Naive B cell (primary cell): ENCODE results near the gene TUFT1. TPM values are rescaled to one million over a fixed set of nuclear protein-coding genes. Genes with fewer than 3 reads are reported as not detected.
A peak's percentile ranks its signal among the peaks of the same experiment; 100 is the strongest.

ENCODE experiments used
- ATAC-seq, 2 donors: fragments of 150-1000 bp; cut with Tn5 transposase; 2 replicates each; pipeline ENCODE4 v1.10.0; 2021; ENCODE audit warnings: low read depth in 2 of 2, mild to moderate bottlenecking in 2 of 2, moderate library complexity in 2 of 2
- DNase-seq: peaks from one replicate; pipeline ENCODE4 v3.0.0; 2022
- H3K27ac Mint-ChIP-seq, 6 donors: one replicate each; pipeline ENCODE4 v1.8.0; 2020 to 2022; ENCODE audit warnings: mild to moderate bottlenecking in 6 of 6, mixed read lengths in 6 of 6, moderate library complexity in 5 of 6, inconsistent platforms in 2 of 6
- H3K27me3 Mint-ChIP-seq, 3 donors: one replicate each; pipeline ENCODE4 v1.8.0; 2021 to 2022; ENCODE audit warnings: mixed read lengths in 3 of 3, mild to moderate bottlenecking in 1 of 3
- H3K36me3 Mint-ChIP-seq, 2 donors: one replicate each; pipeline ENCODE4 v1.8.0; 2020 to 2022; ENCODE audit warnings: mixed read lengths in 2 of 2, inconsistent platforms in 1 of 2, mild to moderate bottlenecking in 1 of 2
- H3K4me1 Mint-ChIP-seq, 3 donors: one replicate each; pipeline ENCODE4 v1.8.0; 2020 to 2022; ENCODE audit warnings: mixed read lengths in 3 of 3, inconsistent platforms in 1 of 3, mild to moderate bottlenecking in 1 of 3, moderate library complexity in 1 of 3
- H3K4me3 Mint-ChIP-seq, 8 donors: one replicate each; pipeline ENCODE4 v1.8.0; 2020 to 2022; ENCODE audit warnings: mild to moderate bottlenecking in 8 of 8, mixed read lengths in 8 of 8, moderate library complexity in 8 of 8, inconsistent platforms in 2 of 8
- H3K9me3 Mint-ChIP-seq, 7 donors: one replicate each; pipeline ENCODE4 v1.8.0; 2020 to 2022; ENCODE audit warnings: mixed read lengths in 7 of 7, mild to moderate bottlenecking in 5 of 7, inconsistent platforms in 2 of 7, moderate library complexity in 1 of 7
- polyA plus RNA-seq, 6 donors: library from polyadenylated mRNA; unstranded; fragments of 300-500 nt; fragmentation: Illumina TruSeq; gene quantifications; one replicate each; pipeline ENCODE4 v1.2.3, GENCODE V29; 2021; ENCODE audit warnings: low read depth in 6 of 6

Gene TUFT1
- polyA plus RNA-seq, 6 donors from 2014 or later, result 0.43 to 1.6 (median 1.1) TPM; not detected in 1

DNA sequence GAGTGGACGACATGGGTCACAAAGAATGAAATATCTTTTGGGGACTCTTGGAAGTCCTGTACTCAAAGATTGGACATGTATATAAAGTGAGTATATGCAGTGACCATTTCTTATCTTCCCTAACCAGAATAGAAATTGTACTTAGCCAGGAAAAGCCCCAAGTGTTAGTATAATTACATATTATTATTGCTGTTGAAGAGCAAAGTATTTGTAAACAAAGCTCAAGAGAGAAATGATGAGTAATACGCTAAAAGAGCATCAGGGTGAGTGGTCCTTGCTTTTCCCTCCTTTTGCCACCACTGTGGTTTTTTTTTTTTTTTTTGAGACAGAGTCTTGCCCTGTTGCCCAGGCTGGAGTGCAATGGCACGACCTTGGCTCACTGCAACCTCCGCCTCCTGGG, 35.4 kb upstream of the TUFT1 start:
- Mint-ChIP-seq H3K36me3 (no peaks in the 10 kb centered on the region), H3K4me3 (no peak overlapping the region), H3K9me3 (no peaks in the 10 kb centered on the region), H3K27me3 (no peaks in the 10 kb centered on the region), H3K27ac (no peak overlapping the region), H3K4me1 (no peaks in the 10 kb centered on the region)
- DNase-seq, result no peak
- ATAC-seq, result no peak

DNA sequence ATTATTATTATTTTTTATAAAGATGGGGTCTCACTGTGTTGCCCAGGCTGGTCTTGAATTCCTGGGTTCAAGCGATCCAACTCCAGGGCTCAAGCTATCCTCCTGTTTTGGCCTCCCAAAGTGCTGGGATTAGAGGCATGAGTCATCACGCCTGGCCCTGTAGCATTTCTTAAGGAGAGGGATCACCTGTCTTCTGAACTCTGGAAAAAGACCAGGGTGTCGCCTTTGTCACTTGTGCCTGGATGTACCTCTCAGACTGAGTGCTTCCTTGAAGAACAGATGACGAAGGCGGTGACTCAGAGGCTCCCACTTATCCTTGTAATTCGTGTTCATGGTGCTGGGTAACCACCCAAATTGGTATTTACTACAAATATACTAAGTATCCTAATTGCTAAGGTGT, 31.3 kb upstream of the TUFT1 start:
- H3K27ac Mint-ChIP-seq, result no peak overlapping the region
- H3K4me3 Mint-ChIP-seq, result peak overlapping the region in 3 of 8 donors; percentile 34 to 94 (median 68)
- H3K9me3 Mint-ChIP-seq, result no peaks in the 10 kb centered on the region
- peaks cover 4 to 29% (median 4%) of the 10 kb centered on the region in 3 donors for H3K4me1 Mint-ChIP-seq
- H3K36me3 Mint-ChIP-seq, result no peaks in the 10 kb centered on the region
- no peaks in the 10 kb centered on the region for H3K27me3 Mint-ChIP-seq
- ATAC-seq (no peak), DNase-seq (no peak)

DNA sequence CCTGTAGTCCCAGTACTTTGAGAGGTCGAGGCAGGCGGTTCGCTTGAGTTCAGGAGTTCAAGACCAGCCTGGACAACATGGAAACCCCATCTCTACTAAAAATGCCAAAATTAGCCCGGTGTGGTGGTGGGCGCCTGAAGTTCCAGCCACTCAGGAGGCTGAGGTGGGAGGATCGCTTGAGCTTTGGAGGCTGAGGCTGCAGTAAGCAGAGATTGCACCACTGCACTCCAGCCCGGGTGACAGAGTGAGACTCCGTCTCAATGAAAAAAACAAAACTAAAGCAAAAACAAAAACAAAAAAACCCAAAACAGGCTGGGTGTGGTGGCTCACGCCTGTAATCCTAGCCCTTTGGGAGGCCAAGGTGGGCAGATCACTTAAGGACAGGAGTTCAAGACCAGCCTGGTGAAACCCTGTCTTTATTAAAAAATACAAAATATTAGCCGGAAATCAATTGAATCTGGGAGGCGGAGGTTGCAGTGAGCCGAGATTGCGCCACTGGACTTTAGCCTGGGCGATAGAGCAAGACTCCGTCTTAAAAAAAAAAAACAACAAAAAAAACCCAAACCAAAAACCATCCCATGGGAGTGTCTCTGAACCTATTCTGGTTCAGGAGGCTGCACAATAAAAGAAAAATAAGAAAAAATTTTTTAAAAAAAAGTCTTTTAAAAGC, 30.6 kb upstream of the TUFT1 start:
- Mint-ChIP-seq H3K4me1 (peaks cover 4 to 29% (median 4%) of the 10 kb centered on the region in 3 donors), H3K9me3 (no peaks in the 10 kb centered on the region), H3K4me3 (peak overlapping the region in 4 of 8 donors; percentile 34 to 98 (median 80)), H3K27me3 (no peaks in the 10 kb centered on the region), H3K27ac (peak overlapping the region in 2 of 6 donors; percentile 25 to 54), H3K36me3 (no peaks in the 10 kb centered on the region)
- ATAC-seq (no peak), DNase-seq (no peak)

DNA sequence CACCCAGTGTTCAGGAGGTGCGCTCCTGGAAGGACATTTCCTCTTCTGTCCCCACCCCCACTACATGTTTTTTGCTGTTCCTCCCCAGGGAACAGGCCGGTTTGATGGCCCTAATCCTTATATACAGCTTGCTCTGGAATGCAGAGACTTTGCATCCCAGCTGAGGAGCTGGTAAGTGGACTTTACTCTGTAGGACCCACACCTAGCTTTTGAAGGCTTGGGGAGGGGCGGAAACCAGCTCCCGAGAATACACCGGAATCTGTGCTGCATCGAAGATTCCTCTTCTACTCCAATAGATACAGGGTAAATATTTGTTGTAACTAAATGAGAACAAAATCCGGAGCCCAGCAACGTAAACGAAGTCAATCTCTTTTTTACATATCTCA, 30.1 kb upstream of the TUFT1 start:
- DNase-seq (no peak), ATAC-seq (no peak)
- no peaks in the 10 kb centered on the region for H3K27me3 Mint-ChIP-seq
- peak overlapping the region; percentile 65 to 98 (median 94) for H3K4me3 Mint-ChIP-seq
- H3K27ac Mint-ChIP-seq, result peak overlapping the region in 2 of 6 donors; percentile 25 to 54
- no peaks in the 10 kb centered on the region for H3K36me3 Mint-ChIP-seq
- peaks cover 4 to 29% (median 4%) of the 10 kb centered on the region in 3 donors for H3K4me1 Mint-ChIP-seq
- H3K9me3 Mint-ChIP-seq, result no peaks in the 10 kb centered on the region

DNA sequence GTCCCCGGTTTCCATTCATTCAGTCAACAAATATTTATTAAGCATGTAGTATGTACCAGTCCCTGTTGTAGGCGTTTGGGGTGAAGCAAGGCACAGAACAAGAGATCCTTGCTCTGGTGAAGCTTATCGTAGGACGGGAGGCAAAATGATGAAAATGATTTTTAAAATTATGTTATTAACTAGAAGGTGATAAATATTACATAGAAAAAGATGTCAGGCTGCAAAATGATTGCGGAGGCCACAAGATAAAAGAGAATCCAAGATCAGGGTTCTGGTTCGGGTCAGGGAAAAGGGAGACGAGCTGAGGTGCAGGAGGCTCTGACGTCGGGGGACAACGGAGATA, 29.5 kb upstream of the TUFT1 start:
- no peaks in the 10 kb centered on the region for H3K27me3 Mint-ChIP-seq
- peaks cover 4 to 29% (median 4%) of the 10 kb centered on the region in 3 donors for H3K4me1 Mint-ChIP-seq
- H3K4me3 Mint-ChIP-seq, result peak overlapping the region; percentile 89 to 98 (median 96)
- H3K36me3 Mint-ChIP-seq, result no peaks in the 10 kb centered on the region
- H3K9me3 Mint-ChIP-seq, result no peaks in the 10 kb centered on the region
- DNase-seq (no peak), ATAC-seq (no peak)
- peak overlapping the region; percentile 44 to 93 (median 80) for H3K27ac Mint-ChIP-seq

DNA sequence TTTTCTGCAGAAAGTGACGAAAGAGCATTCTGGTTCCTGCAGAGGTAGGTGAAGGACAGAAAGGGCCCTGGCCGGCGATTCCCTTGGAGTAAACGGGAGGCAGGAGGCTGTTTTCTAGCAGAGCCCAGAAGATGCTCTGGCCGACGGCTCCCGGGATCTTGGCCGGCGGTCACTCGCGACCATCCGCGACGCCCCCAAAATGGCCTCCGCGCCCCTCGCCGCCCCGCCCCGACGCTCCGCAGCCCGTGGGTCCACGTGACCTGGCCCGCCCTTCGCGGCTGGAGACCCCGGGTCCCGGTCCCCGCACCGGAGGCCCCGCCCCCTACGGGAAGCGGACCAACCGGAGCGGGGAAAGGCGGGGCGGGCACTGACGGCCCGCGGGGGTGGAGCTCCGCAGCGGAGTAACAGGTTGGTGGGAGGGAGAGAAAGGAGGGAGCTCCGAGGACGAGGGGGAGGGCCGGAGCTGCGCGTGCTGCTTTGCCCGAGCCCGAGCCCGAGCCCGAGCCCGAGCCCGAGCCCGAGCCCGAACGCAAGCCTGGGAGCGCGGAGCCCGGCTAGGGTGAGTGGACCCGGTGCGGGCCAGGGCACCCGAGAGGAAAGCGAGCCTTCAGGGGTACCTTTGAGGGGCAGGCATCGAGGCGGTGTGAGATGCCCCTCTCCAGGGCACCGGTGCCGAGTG, 29.0 kb upstream of the TUFT1 start, which contains the start of gene CGN:
TSS of gene CGN (plus strand) at position 431 of the 679 bp plus-strand sequence. CDS start 7,133 bp downstream, outside the sequence.
- peaks cover 4 to 29% (median 4%) of the 10 kb centered on the region in 3 donors for H3K4me1 Mint-ChIP-seq
- no peaks in the 10 kb centered on the region for H3K36me3 Mint-ChIP-seq
- H3K4me3 Mint-ChIP-seq, result peak within 1 kb of the TSS; percentile 89 to 98 (median 96)
- DNase-seq (peak; percentile 82), ATAC-seq (peak; percentile 93)
- H3K9me3 Mint-ChIP-seq, result no peaks in the 10 kb centered on the region
- H3K27ac Mint-ChIP-seq, result peak within 1 kb of the TSS; percentile 60 to 93 (median 80)
- no peaks in the 10 kb centered on the region for H3K27me3 Mint-ChIP-seq

DNA sequence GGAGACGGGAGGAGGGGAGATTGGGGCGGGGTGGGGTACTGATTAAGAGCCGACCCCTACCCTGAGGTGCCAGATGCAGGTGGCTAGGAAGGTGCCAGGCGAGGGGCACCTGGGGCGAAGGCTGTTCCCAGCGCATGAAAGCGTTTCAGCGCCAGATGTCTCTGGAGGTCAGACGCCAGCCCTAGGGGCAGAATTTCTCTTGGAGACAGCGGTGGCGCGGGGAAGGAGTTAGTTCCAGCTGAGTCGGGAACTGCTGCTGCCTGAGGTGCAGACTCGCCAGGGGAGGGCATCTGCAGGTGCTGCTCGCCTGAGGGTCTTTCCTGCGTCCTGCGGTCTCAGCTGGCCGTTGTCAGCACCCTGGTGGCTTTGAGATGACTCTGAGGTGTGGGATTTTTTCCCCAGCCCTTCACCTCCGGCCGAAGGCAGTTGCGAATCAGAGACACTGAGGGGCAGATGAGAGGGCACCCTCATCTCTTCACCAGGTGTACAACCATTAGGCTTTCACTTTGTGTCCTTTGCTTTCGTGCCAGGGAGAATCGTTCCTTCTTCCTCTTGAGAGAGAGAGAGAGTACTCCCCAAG, 28.4 kb upstream of the TUFT1 start:
- Mint-ChIP-seq H3K4me1 (peaks cover 4 to 29% (median 4%) of the 10 kb centered on the region in 3 donors), H3K27me3 (no peaks in the 10 kb centered on the region), H3K27ac (peak overlapping the region in 1 of 6 donors; percentile 60), H3K9me3 (no peaks in the 10 kb centered on the region), H3K36me3 (no peaks in the 10 kb centered on the region), H3K4me3 (peak overlapping the region; percentile 89 to 97 (median 94))
- peak; percentile 22 to 23 for ATAC-seq
- DNase-seq, result peak; percentile 17

DNA sequence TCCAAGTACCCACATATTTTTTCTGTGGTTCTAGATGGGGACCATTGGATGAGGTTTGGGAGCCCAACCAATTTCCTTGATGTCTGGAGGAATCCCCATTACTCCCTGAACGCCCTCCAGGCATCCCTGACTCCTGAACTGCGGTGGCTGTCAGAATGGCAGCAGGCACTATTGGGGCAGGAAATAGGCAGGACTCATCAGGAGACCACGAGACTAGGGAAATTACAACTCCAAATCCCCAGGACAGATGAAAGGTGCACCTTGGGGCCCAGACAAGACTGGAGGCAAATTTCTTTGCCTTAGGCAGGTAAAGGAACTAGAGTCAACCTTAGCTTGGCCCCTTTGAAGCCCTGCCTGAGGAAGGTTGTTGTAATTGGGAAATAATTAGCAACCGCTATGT, 27.8 kb upstream of the TUFT1 start:
- no peak for DNase-seq
- no peak overlapping the region for H3K27ac Mint-ChIP-seq
- peaks cover 4 to 29% (median 4%) of the 10 kb centered on the region in 3 donors for H3K4me1 Mint-ChIP-seq

DNA sequence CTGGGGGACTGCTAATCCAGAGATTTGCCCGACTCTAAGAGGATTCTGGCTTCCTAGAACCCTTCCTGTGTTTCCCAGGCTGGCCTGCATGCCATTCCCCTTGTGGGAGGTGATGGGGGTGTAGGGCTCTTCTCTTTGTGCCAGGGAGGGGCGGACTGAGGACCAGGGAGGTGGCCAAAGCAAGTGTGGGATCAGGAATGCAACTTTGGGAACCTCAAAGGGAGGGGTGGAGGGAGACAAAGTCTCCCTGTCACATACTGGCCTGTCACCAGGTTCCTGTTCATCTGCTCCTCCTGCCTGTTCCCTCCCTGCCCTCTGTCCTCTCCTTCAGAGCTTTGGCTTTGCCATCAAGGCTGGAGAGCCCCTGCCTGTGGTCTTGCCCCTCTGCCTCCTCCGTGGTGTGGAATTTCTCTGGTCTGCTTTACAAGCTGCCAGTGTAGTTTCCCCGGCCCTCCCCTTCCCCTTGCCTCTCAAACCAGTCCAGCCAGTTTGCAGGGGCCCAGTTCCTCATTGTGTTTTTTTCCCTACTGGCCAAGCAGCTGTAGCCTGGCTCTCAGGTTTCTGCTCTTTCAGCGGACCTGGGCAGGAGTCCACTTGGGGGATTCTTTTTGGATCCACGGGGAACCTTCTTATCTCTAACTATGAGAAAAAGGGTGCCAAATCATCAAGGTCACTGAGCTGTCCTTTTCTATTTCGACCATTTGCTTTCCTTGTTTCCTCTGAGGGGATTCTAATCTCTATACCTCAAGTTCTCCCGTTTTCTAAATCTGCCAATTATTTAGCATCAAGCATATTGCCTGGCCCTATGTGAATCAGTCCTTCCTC, 27.1 kb upstream of the TUFT1 start:
- Mint-ChIP-seq H3K27me3 (no peaks in the 10 kb centered on the region), H3K36me3 (no peaks in the 10 kb centered on the region), H3K27ac (no peak overlapping the region), H3K4me3 (peak overlapping the region; percentile 5 to 96 (median 82)), H3K9me3 (no peaks in the 10 kb centered on the region), H3K4me1 (peaks cover 4 to 29% (median 4%) of the 10 kb centered on the region in 3 donors)
- ATAC-seq (no peak), DNase-seq (no peak)

More for the DNA sequence above, 27.8 kb upstream of the TUFT1 start:
- ATAC-seq, result no peak
- H3K9me3 Mint-ChIP-seq, result no peaks in the 10 kb centered on the region
- peak overlapping the region in 6 of 8 donors; percentile 89 to 97 (median 95) for H3K4me3 Mint-ChIP-seq
- H3K36me3 Mint-ChIP-seq, result no peaks in the 10 kb centered on the region
- H3K27me3 Mint-ChIP-seq, result no peaks in the 10 kb centered on the region

DNA sequence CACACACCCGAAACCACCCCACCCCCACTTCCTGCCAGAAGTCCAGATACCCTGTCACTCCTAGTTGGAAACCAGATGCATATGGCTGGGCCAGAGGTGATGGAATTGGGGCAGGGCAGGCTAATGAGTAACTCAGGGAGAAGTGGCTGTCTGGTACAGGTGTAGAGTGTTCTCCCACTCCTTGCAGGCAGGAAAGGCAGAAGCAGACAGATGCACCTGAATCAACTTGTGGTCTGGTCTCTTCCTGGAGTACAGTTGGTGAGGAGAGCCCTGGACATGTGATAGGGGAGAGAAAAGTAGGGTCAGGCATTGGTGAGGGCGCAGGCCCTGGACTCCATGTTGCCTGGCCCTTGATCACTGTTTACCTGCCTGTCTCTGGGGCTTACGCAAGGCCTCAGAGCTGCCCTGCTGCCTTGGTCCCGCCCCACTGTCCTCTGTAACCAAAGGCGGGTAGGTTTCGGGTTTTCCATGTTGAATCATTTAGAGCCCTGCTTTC, 26.4 kb upstream of the TUFT1 start:
- Mint-ChIP-seq H3K36me3 (no peaks in the 10 kb centered on the region), H3K4me1 (peaks cover 4 to 29% (median 4%) of the 10 kb centered on the region in 3 donors), H3K9me3 (no peaks in the 10 kb centered on the region), H3K27me3 (no peaks in the 10 kb centered on the region), H3K4me3 (peak overlapping the region in 4 of 8 donors; percentile 5 to 94 (median 48)), H3K27ac (no peak overlapping the region)
- ATAC-seq, result no peak
- DNase-seq, result no peak

DNA sequence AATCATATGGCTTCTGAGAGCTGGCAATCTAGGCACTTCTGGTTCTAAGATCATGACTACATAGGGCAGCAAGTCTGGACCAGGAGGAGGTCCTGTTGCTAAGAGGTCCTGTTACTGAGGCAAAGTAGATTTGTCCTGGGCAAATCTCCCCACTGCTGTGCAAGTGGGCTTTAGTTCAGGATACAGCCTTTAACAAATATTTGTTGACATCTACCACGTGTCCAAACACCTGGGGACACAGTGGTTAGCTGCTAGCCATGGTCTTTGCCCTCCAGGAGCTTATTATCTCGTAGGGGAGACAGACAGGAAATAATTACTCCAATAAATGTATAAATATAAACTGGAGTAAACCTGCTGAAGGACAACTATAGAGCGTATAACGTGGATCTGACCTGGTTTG, 25.7 kb upstream of the TUFT1 start:
- Mint-ChIP-seq H3K4me1 (peaks cover 4 to 29% (median 4%) of the 10 kb centered on the region in 3 donors), H3K4me3 (peak overlapping the region in 1 of 8 donors; percentile 52), H3K27ac (peak overlapping the region in 1 of 6 donors; percentile 5), H3K27me3 (no peaks in the 10 kb centered on the region), H3K36me3 (no peaks in the 10 kb centered on the region), H3K9me3 (no peaks in the 10 kb centered on the region)
- DNase-seq, result no peak
- ATAC-seq, result no peak

DNA sequence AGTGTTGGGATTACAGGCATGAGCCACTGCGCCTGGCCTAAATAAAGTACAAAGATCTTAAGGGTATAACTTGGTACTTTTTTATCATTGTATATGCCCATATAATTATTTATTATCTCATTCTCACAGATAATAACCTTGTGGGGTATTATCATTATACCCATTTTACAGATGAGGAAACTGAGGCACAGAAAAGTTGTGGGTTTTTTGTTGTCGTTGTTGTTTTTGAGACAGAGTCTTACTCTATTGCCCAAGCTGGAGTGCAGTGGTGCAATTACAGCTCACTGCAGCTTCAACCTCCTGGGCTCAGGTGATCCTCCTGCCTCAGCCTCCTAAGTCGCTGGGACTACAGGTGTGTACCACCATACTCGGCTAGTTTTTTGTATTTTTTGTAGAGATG, 24.8 kb upstream of the TUFT1 start:
- ATAC-seq, result no peak
- no peak for DNase-seq
- H3K9me3 Mint-ChIP-seq, result no peaks in the 10 kb centered on the region
- H3K4me3 Mint-ChIP-seq, result no peak overlapping the region
- no peaks in the 10 kb centered on the region for H3K27me3 Mint-ChIP-seq
- H3K4me1 Mint-ChIP-seq, result peaks cover 4 to 24% (median 4%) of the 10 kb centered on the region in 3 donors
- H3K36me3 Mint-ChIP-seq, result no peaks in the 10 kb centered on the region
- no peak overlapping the region for H3K27ac Mint-ChIP-seq

DNA sequence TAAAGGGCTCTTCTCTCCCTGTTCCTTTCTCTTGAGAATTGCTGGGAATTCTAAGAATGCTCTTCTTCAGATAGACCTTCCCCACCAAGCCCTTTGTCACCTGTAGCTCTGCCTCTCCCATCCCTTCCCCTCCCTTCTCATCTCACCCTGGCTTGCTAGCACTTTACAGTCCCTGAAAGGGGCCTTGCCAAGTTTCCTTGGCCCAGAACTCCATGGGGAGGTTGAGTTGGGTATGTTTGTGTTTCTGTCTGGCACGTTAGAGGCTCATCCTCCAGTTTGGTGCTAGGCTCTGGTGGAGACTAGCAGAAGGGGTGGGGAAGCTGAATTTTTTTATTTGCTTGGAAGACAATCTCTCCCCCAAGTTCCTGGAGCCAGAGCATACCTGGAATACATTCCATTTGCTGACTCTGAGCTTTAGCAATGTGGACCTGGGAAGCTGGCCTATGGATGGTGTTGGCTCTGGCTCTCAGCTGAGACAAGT, 24.0 kb upstream of the TUFT1 start:
- Mint-ChIP-seq H3K27me3 (no peaks in the 10 kb centered on the region), H3K36me3 (no peaks in the 10 kb centered on the region), H3K9me3 (no peaks in the 10 kb centered on the region), H3K4me3 (no peak overlapping the region), H3K4me1 (peaks cover 0 to 19% (median 0%) of the 10 kb centered on the region in 3 donors), H3K27ac (no peak overlapping the region)
- DNase-seq (no peak), ATAC-seq (no peak)
